Limb (tissue), 2 donors: ENCODE measurements around the gene SLC8B1.

Experiments used
- DNase-seq, 2 donors: peaks; one replicate each; pipeline ENCODE4 v3.0.0-alpha.2; 2016; ENCODE audit errors: extremely low spot score in 2 of 2

Gene SLC8B1

GRCh38 chr12:113334786-113335539 lies at the start of gene SLC8B1:
Gene SLC8B1 (minus strand): TSS chr12:113335109. CDS start chr12:113332878, 2,231 bp downstream.
- peak; percentile 77 to 94 for DNase-seq

- DNase-seq, result no peak
Observed at GRCh38 chr12:113382206-113382605, 47.3 kb upstream of the SLC8B1 start.

- DNase-seq, result no peak
Observed at GRCh38 chr12:113381220-113381619, 46.3 kb upstream of the SLC8B1 start.

GRCh38 chr12:113378291-113378690 lies 43.4 kb upstream of the SLC8B1 start:
- no peak for DNase-seq

GRCh38 chr12:113374823-113375428 lies 40.0 kb upstream of the SLC8B1 start:
- no peak for DNase-seq

GRCh38 chr12:113373969-113374368 lies 39.1 kb upstream of the SLC8B1 start:
- DNase-seq, result no peak

- DNase-seq, result no peak
Observed at GRCh38 chr12:113373440-113373839, 38.5 kb upstream of the SLC8B1 start.

- no peak for DNase-seq
Observed at GRCh38 chr12:113372371-113372770, 37.5 kb upstream of the SLC8B1 start.

GRCh38 chr12:113371808-113372207 lies 36.9 kb upstream of the SLC8B1 start:
- no peak for DNase-seq

- DNase-seq, result no peak
Observed at GRCh38 chr12:113370923-113371682, 36.2 kb upstream of the SLC8B1 start.

GRCh38 chr12:113369391-113369985 lies 34.6 kb upstream of the SLC8B1 start:
- no peak for DNase-seq

- no peak for DNase-seq
Observed at GRCh38 chr12:113368331-113368730, 33.4 kb upstream of the SLC8B1 start.

GRCh38 chr12:113366827-113367226 lies 31.9 kb upstream of the SLC8B1 start:
- DNase-seq, result no peak

- DNase-seq, result no peak
Observed at GRCh38 chr12:113365639-113366395, 30.9 kb upstream of the SLC8B1 start.

- no peak for DNase-seq
Observed at GRCh38 chr12:113364698-113365097, 29.8 kb upstream of the SLC8B1 start.

- DNase-seq, result no peak
Observed at GRCh38 chr12:113361574-113362370, 26.9 kb upstream of the SLC8B1 start.

- DNase-seq, result no peak
Observed at GRCh38 chr12:113359939-113360748, 25.2 kb upstream of the SLC8B1 start.

- peak; percentile 3 to 42 for DNase-seq
Observed at GRCh38 chr12:113359133-113359938, 24.4 kb upstream of the SLC8B1 start.
